ENCODE data around the gene PIK3CB. TPM values are rescaled to one million over a fixed set of nuclear protein-coding genes. Genes with fewer than 3 reads are reported as not detected.

PIK3CB gene
- total and polyA plus RNA-seq, 2 of the 8 experiments (the other 6 are each of a cell fraction or from before 2014, with no cell fraction given): 8.3 to 35.2 TPM

DNA sequence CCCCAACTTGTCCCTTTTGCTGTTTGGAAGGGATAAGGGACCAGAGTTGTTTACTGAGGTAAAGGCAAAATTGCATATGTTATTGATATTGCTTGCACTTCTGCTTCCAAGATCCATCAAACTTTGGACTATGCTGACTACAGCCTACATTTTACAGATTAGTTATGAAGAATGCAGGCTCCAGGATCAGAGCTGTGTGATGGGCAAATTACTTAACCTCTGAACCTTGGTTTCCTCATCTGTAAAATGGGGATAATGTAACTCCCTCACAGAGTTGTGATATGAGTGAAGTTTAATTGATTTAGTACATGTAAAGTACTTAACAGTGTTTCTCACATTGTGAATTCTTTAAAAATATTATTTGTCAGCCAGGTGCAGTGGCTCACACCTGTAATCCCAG is 210.2 kb downstream of the PIK3CB start:
- no peak for DNase-seq (ENCODE audit: low read depth in 1 of 2, low spot score in 2 of 2)
- Histone ChIP-seq H3K4me2 (ENCODE audit: insufficient read depth in 1 of 2, low read depth in 2 of 2, low read length in 2 of 2) (no peak overlapping the region), H3K27me3 (replicated peaks in 1 of 4; ENCODE audit: control insufficient read depth in 3 of 4, extremely low read depth in 1 of 4, insufficient read depth in 3 of 4, low read length in 3 of 4) (no peaks in the 10 kb centered on the region), H2BK5ac (ENCODE audit: low read depth, low read length) (no peak overlapping the region), H2AFZ (ENCODE audit: low read length) (no peak overlapping the region), H3K79me1 (ENCODE audit: low read depth, low read length) (no peaks in the 10 kb centered on the region), H3K4ac (replicated peaks; ENCODE audit: insufficient read length, low read depth, low read length) (no peak overlapping the region), H2AK5ac (ENCODE audit: low read depth, low read length) (no peak overlapping the region), H3K79me2 (ENCODE audit: control insufficient read depth in 1 of 2, insufficient read depth in 2 of 2, low read length in 2 of 2) (no peaks in the 10 kb centered on the region), H3K18ac (ENCODE audit: extremely low read depth, low read length) (no peak overlapping the region), H4K91ac (replicated peaks; ENCODE audit: insufficient read length, low read length) (no peak overlapping the region), H3K4me3 (ENCODE audit: extremely low read depth in 1 of 4, insufficient read depth in 2 of 4, low read depth in 3 of 4, low read length in 4 of 4) (no peak overlapping the region), H4K8ac (ENCODE audit: extremely low read depth, insufficient read depth, low read length) (no peak overlapping the region), H2BK120ac (replicated peaks; ENCODE audit: low read depth, low read length) (no peak overlapping the region), H4K5ac (ENCODE audit: insufficient read length, low read depth, low read length) (no peak overlapping the region), H3K36me3 (ENCODE audit: control insufficient read depth in 2 of 4, insufficient read depth in 4 of 4, low read length in 3 of 4) (no peaks in the 10 kb centered on the region), H3K9me3 (ENCODE audit: insufficient read depth in 2 of 2, low read depth in 1 of 2, low read length in 1 of 2) (no peaks in the 10 kb centered on the region), H3K23me2 (ENCODE audit: low read depth, low read length) (no peaks in the 10 kb centered on the region), H2BK20ac (ENCODE audit: low read length) (no peak overlapping the region), H2BK15ac (ENCODE audit: low read length) (no peak overlapping the region), H3K9ac (replicated peaks in 1 of 4; ENCODE audit: extremely low read depth in 1 of 4, low read depth in 3 of 4, low read length in 3 of 4) (no peak overlapping the region), H3K27ac (ENCODE audit: low read depth, low read length) (no peak overlapping the region), H3K4me1 (replicated peaks in 1 of 4; ENCODE audit: control insufficient read depth in 3 of 4, insufficient read depth in 4 of 4, low read length in 3 of 4) (no peaks in the 10 kb centered on the region), H4K20me1 (replicated peaks in 1 of 2; ENCODE audit: control insufficient read depth in 1 of 2, insufficient read depth in 2 of 2, low read length in 2 of 2) (no peaks in the 10 kb centered on the region), H3K56ac (replicated peaks; ENCODE audit: insufficient read length, low read depth, low read length) (no peak overlapping the region), H2BK12ac (ENCODE audit: low read depth, low read length) (no peak overlapping the region), H3K14ac (ENCODE audit: insufficient read length) (no peak overlapping the region), H3K23ac (ENCODE audit: insufficient read length) (no peak overlapping the region)
- FAIRE-seq: no peak
- POLR2A ChIA-PET (ENCODE audit: partially characterized antibody): interaction anchor here (0.6 kb wide), 1 partner anchor 34 kb away, joined by 3 read pairs; no protein-coding TSS in a partner anchor
- CTCF ChIA-PET (ENCODE audit: partially characterized antibody): interaction anchor here (1.4 to 1.8 kb wide), 4 partner anchors 30 to 299 kb away, joined by 4 to 9 read pairs (median 5); partner anchors contain the start of gene CEP70
- TF ChIP-seq, protein P1, sequence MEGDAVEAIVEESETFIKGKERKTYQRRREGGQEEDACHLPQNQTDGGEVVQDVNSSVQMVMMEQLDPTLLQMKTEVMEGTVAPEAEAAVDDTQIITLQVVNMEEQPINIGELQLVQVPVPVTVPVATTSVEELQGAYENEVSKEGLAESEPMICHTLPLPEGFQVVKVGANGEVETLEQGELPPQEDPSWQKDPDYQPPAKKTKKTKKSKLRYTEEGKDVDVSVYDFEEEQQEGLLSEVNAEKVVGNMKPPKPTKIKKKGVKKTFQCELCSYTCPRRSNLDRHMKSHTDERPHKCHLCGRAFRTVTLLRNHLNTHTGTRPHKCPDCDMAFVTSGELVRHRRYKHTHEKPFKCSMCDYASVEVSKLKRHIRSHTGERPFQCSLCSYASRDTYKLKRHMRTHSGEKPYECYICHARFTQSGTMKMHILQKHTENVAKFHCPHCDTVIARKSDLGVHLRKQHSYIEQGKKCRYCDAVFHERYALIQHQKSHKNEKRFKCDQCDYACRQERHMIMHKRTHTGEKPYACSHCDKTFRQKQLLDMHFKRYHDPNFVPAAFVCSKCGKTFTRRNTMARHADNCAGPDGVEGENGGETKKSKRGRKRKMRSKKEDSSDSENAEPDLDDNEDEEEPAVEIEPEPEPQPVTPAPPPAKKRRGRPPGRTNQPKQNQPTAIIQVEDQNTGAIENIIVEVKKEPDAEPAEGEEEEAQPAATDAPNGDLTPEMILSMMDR (IDR thresholded peaks at IDR 0.05; ENCODE audit: control extremely low read depth in 1 of 3, insufficient read depth in 1 of 3, low read depth in 1 of 3, low read length in 3 of 3): no peak
- TF ChIP-seq KDM1A (IDR thresholded peaks at IDR 0.05; ENCODE audit: borderline replicate concordance, low read length): no peak
- no peak for TF ChIP-seq SP4 (IDR thresholded peaks at IDR 0.05; ENCODE audit: low read length)
- TF ChIP-seq TEAD4 (IDR thresholded peaks at IDR 0.05; ENCODE audit: low read depth, low read length): no peak
- no peak for TF ChIP-seq POU5F1 (IDR thresholded peaks at IDR 0.05; ENCODE audit: low read depth, low read length)
- TF ChIP-seq YY1 (IDR thresholded peaks at IDR 0.05; ENCODE audit: low read depth, low read length): no peak
- TF ChIP-seq EZH2 (IDR thresholded peaks at IDR 0.05; ENCODE audit: low read depth, low read length, severe bottlenecking): no peak
- no peak for TF ChIP-seq SUZ12 (IDR thresholded peaks at IDR 0.05; ENCODE audit: low read length)
- TF ChIP-seq SIX5 (IDR thresholded peaks at IDR 0.05; ENCODE audit: low read depth, low read length): no peak
- TF ChIP-seq BRCA1 (IDR thresholded peaks at IDR 0.05; ENCODE audit: low read depth, low read length): no peak
